ENCODE measurements around the gene SLC7A6OS.

SLC7A6OS gene

GRCh38 chr16:68298312-68298711 is 12.4 kb downstream of the SLC7A6OS start:
- DNase-seq (ENCODE audit: extremely low read depth, low read depth), result no peak
- no peak for TF ChIP-seq CTCF (IDR thresholded peaks at IDR 0.05; ENCODE audit: low read depth, low read length)

- DNase-seq (ENCODE audit: extremely low read depth, low read depth), result no peak
- no peak for TF ChIP-seq CTCF (IDR thresholded peaks at IDR 0.05; ENCODE audit: low read depth, low read length)
Measured at GRCh38 chr16:68297908-68298307, 12.8 kb downstream of the SLC7A6OS start.

DNA sequence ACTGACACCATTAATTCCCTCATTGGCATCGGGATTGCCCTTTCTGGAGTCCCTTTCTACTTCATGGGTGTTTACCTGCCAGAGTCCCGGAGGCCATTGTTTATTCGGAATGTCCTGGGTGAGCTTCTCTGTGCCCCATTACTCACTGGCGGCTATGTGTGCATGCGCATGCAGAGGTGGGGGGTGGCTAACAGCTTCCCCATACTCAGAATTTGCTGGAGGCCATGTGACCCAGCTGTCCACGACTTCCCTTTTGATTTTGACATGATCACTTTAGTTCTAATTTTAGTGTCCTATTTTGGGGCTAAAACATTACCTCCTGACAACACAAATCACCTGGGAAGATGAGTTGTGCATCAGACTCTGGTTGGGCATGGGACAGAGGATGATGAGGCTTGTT is 14.1 kb downstream of the SLC7A6OS start:
- no peak for DNase-seq (ENCODE audit: extremely low read depth, low read depth)
- TF ChIP-seq CTCF (IDR thresholded peaks at IDR 0.05; ENCODE audit: low read depth, low read length), result no peak

- no peak for TF ChIP-seq CTCF (IDR thresholded peaks at IDR 0.05; ENCODE audit: low read depth, low read length)
- DNase-seq (ENCODE audit: extremely low read depth, low read depth), result no peak
Measured at GRCh38 chr16:68296291-68296690, 14.5 kb downstream of the SLC7A6OS start.

GRCh38 chr16:68292425-68292824 is 18.3 kb downstream of the SLC7A6OS start:
- no peak for TF ChIP-seq CTCF (IDR thresholded peaks at IDR 0.05; ENCODE audit: low read depth, low read length)

GRCh38 chr16:68291227-68291626 is 19.5 kb downstream of the SLC7A6OS start:
- no peak for DNase-seq (ENCODE audit: extremely low read depth, low read depth)
- TF ChIP-seq CTCF (IDR thresholded peaks at IDR 0.05; ENCODE audit: low read depth, low read length), result no peak

More at GRCh38 chr16:68292425-68292824, 18.3 kb downstream of the SLC7A6OS start:
- no peak for DNase-seq (ENCODE audit: extremely low read depth, low read depth)

DNA sequence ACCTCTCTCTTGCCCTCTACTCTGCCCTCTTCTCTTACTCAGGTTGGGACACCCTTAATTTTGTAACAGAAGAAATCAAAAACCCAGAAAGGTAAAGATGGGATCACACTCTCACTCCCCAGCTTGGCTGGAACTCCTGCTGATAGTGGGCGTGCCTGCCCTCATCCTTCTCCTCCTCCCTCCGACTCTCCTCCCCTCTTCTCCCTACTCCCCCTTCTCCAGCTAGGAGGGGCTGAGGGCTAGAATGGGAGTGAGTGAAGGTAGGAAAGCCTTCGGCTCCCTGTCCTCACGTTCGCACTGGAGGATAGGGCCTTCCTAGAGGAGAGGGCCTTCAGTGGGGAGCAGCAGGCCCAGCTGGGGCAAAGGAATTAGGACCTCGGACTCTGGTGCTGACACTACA is 20.3 kb downstream of the SLC7A6OS start:
- TF ChIP-seq CTCF (IDR thresholded peaks at IDR 0.05; ENCODE audit: low read depth, low read length), result no peak
- DNase-seq (ENCODE audit: extremely low read depth, low read depth), result no peak

Data from AG09319 (cell line).